Transverse colon (tissue), 4 donors: ENCODE data around the gene MRPL23. TPM values are rescaled to one million over a fixed set of nuclear protein-coding genes. Genes with fewer than 3 reads are reported as not detected.

Experiments
- DNase-seq: peaks from one replicate; pipeline ENCODE4 v3.0.0-alpha.2; 2019
- H3K27ac ChIP-seq, 4 donors: fragments of 200-600 bp; sonication (generic); 2 replicates each; pipeline ENCODE4 v1.5.1; 2016 to 2018; ENCODE audit warnings: inconsistent platforms in 4 of 4
- H3K27me3 ChIP-seq: fragments of 200-600 bp; sonication (generic); 2 replicates; pipeline ENCODE4 v1.5.1; 2017; ENCODE audit warnings: inconsistent platforms
- H3K36me3 ChIP-seq, 4 donors: fragments of 200-600 bp; sonication (generic); 2 replicates each; pipeline ENCODE4 v1.5.1; 2017 to 2019; ENCODE audit warnings: inconsistent platforms in 4 of 4
- H3K4me1 ChIP-seq, 4 donors: fragments of 200-600 bp; sonication (generic); 2 replicates each; pipeline ENCODE4 v1.5.1; 2017 to 2020; ENCODE audit warnings: inconsistent platforms in 4 of 4
- H3K4me3 ChIP-seq, 4 donors: fragments of 200-600 bp; sonication (generic); 1 replicate in 1 of 4; 2 replicates in 3 of 4; pipeline versions ENCODE4 v1.5.1 to v1.6.1; 2017 to 2019; ENCODE audit warnings: inconsistent platforms in 4 of 4
- H3K9me3 ChIP-seq, 2 donors: fragments of 200-600 bp; sonication (generic); 2 replicates each; pipeline ENCODE4 v1.5.1; 2017 to 2019; ENCODE audit warnings: inconsistent platforms in 2 of 2
- EP300 ChIP-seq: sonication (generic); formaldehyde crosslinking; IDR thresholded peaks from one replicate; pipeline ENCODE4 v1.6.1; 2017; ENCODE audit warnings: antibody characterized with exemption, low read depth
- POLR2A ChIP-seq: fragments of 450-650 bp; IDR thresholded peaks from one replicate; pipeline ENCODE4 v1.6.1; 2016; ENCODE audit warnings: antibody characterized with exemption, mild to moderate bottlenecking, moderate library complexity
- POLR2AphosphoS5 ChIP-seq, 3 donors: sonication (generic); formaldehyde crosslinking; IDR thresholded peaks; one replicate each; pipeline ENCODE4 v1.6.1; 2016; ENCODE audit warnings: antibody characterized with exemption in 3 of 3
- WGBS, 2 donors: methylation state at CpG; one replicate each; pipeline ENCODE4 v1.1.5; 2018; ENCODE audit warnings: low coverage in 1 of 2; 5-methylcytosine and 5-hydroxymethylcytosine counted together
- in situ Hi-C, 4 donors: fragments of 200-750 bp; cut with MboI; loops; one replicate each; pipeline versions ENCODE4 v1.15.0 to v1.15.1; 2017; ENCODE audit warnings: low sequenced_read_pairs in 3 of 4, low pct_ligation_motif_present in 1 of 4, low pct_unique_long_range_greater_than_20kb in 1 of 4
- intact Hi-C: fragments of 100-400 bp; cut with DNase I; formaldehyde crosslinking; loops from one replicate; pipeline ENCODE4 v1.15.1; 2023; ENCODE audit warnings: low total_unique reads
- total RNA-seq, 4 donors: library from RNA; depleted of rRNA; stranded (reverse); fragments of >200 nt; gene quantifications; one replicate each; pipeline ENCODE4 v1.1.0, GENCODE V29; 2016
- TF ChIP-seq, protein P1 (sequence below), 5 experiments: fragments of 200-600 bp in 3 of 5; fragments of 450-650 bp in 2 of 5; sonication (generic) in 3 of 5; IDR thresholded peaks; 1 replicate in 2 of 5; 2 replicates in 3 of 5; pipeline ENCODE4 v1.5.1; 2016 to 2017; ENCODE audit warnings: antibody characterized with exemption in 5 of 5, inconsistent platforms in 3 of 5, mild to moderate bottlenecking in 2 of 5, moderate library complexity in 1 of 5

MRPL23 gene
- total RNA-seq, 4 donors from 2014 or later: 91.7 to 187 (median 127) TPM

DNA sequence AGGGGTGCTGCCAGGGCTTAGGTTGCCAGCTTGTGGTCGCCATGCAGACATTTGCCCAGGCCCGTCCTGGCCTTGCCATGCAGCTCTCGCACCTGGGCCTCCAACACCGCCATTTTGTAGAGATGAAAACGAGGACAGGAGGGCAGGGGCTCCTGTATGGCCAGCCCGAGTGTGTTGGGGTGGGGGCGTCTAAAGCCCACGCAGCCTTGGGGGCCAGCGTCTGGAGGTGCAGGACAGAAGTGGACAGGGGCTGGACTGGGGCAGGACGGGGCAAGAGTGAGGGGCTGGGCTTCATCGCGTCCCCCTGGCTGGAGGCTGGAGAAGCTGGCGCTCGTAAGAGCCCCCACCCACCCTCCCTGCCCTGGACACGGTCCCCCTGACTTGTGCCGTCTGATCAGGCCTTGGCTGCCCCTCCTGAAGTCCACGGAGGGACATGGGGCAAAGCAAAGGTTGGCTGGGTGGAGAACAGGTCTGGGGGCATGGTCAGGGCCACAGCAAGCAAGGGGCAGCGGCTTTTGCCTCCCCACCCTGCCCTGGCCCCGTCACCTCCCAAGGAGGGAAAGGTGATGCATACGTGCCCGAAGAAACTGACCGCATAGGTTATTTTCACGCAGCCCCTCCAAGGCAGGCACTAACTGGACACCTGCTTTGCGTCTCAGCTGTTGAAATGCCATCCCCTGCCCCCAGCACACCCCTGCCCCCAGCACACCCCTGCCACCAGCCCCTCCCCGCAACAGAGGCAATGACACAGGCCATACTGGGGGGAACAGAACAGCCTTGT, 26.8 kb upstream of the MRPL23 start:
- H3K4me1 ChIP-seq: no peaks in the 10 kb centered on the region
- intact Hi-C loops (no loop called here), in situ Hi-C loops (no loop called here)
- H3K4me3 ChIP-seq: no peak overlapping the region
- H3K36me3 ChIP-seq: no peaks in the 10 kb centered on the region
- no peaks in the 10 kb centered on the region for H3K9me3 ChIP-seq
- H3K27ac ChIP-seq: no peak overlapping the region
- WGBS, 2 donors: 78% methylated on average over 25 of the region's 25 CpGs; no CpG with 5 or more reads in 1 of the 2 donors
- H3K27me3 ChIP-seq: no peaks in the 10 kb centered on the region
- TF ChIP-seq POLR2A: no peak
- TF ChIP-seq, protein P1, sequence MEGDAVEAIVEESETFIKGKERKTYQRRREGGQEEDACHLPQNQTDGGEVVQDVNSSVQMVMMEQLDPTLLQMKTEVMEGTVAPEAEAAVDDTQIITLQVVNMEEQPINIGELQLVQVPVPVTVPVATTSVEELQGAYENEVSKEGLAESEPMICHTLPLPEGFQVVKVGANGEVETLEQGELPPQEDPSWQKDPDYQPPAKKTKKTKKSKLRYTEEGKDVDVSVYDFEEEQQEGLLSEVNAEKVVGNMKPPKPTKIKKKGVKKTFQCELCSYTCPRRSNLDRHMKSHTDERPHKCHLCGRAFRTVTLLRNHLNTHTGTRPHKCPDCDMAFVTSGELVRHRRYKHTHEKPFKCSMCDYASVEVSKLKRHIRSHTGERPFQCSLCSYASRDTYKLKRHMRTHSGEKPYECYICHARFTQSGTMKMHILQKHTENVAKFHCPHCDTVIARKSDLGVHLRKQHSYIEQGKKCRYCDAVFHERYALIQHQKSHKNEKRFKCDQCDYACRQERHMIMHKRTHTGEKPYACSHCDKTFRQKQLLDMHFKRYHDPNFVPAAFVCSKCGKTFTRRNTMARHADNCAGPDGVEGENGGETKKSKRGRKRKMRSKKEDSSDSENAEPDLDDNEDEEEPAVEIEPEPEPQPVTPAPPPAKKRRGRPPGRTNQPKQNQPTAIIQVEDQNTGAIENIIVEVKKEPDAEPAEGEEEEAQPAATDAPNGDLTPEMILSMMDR (IDR thresholded peaks at IDR 0.05): no peak
- no peak for DNase-seq

DNA sequence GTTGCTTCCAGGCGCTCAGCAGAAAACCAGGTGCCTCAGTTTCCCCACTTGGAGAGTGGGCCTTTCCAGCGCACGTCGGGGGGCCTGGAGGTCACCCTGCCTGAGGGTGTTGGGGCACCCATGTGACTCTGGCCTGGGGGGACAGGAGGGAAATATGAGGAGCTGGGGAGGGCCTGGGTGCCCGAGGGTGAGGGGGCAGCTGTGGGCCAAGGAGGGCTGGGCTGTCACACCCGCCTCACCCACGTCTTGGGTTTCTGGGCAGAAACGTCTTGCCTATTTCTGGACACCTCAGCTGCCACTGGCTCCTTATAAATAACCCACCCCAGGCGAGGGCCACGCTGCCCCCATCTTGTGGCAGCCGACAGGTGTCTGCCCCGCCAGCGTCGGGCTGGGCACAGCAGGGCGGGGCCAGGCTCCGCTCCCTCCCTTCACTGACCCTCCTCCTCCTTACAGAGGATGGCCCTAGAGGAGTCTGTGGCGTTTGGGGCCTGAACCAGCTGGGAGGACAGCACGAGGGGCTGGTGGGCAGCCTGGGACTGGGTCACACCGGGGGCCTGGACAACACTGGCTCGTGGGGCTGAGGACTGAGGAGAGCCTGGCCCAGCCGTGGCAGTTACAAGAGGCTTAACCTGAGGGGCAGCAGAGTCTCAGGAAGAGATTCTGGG, 26.1 kb upstream of the MRPL23 start:
- WGBS, 2 donors: 55% methylated on average over 13 of the region's 21 CpGs; no CpG with 5 or more reads in 1 of the 2 donors
- H3K27ac ChIP-seq: peak overlapping the region in 2 of 4 donors; percentile 17 to 27
- H3K36me3 ChIP-seq: no peaks in the 10 kb centered on the region
- no peak for DNase-seq
- H3K27me3 ChIP-seq: no peaks in the 10 kb centered on the region
- TF ChIP-seq POLR2A: no peak
- TF ChIP-seq, protein P1 (IDR thresholded peaks at IDR 0.05): no peak
- TF ChIP-seq EP300: no peak
- TF ChIP-seq POLR2AphosphoS5 (IDR thresholded peaks at IDR 0.05): no peak
- no peaks in the 10 kb centered on the region for H3K4me1 ChIP-seq
- in situ Hi-C loops: no loop called here
- H3K4me3 ChIP-seq: no peak overlapping the region
- intact Hi-C loops: no loop called here
- no peaks in the 10 kb centered on the region for H3K9me3 ChIP-seq

DNA sequence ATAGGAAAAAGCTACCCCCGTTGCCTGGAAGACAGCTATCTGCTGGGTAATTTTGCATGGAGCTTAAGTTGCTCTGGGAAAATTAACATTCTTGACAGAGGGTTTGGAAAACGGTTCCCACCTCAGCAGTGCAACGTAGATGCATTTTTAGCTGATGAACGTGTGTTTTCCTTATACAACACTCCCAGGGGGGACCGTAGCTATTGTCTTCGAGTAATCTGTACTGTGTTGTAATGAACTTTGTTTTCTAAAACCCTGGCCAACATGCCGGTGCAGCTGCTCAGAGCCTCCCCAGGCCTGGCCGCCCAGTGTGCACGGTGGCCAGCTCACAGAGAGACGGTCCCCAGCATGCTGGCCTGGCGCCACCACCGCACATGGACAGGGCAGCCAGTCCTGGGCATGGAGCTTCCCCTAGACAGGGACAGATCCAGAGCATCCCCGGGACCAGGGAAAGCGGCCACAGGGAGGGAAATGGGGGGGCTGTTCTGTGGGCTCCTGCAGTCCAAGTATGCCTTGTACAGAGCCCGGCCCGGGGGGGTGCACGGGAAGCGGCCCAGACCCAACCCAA, 25.5 kb upstream of the MRPL23 start:
- no peaks in the 10 kb centered on the region for H3K4me1 ChIP-seq
- WGBS, 2 donors: 67% methylated on average over 18 of the region's 18 CpGs; no CpG with 5 or more reads in 1 of the 2 donors
- peak overlapping the region in 2 of 4 donors; percentile 17 to 27 for H3K27ac ChIP-seq
- no peak overlapping the region for H3K4me3 ChIP-seq
- intact Hi-C loops: no loop called here
- TF ChIP-seq EP300 (no peak), POLR2AphosphoS5 (IDR thresholded peaks at IDR 0.05) (no peak), POLR2A (no peak)
- TF ChIP-seq, protein P1 (IDR thresholded peaks at IDR 0.05): no peak
- in situ Hi-C loops: no loop called here
- H3K36me3 ChIP-seq: no peaks in the 10 kb centered on the region
- no peak for DNase-seq
- H3K9me3 ChIP-seq: no peaks in the 10 kb centered on the region
- H3K27me3 ChIP-seq: no peaks in the 10 kb centered on the region

DNA sequence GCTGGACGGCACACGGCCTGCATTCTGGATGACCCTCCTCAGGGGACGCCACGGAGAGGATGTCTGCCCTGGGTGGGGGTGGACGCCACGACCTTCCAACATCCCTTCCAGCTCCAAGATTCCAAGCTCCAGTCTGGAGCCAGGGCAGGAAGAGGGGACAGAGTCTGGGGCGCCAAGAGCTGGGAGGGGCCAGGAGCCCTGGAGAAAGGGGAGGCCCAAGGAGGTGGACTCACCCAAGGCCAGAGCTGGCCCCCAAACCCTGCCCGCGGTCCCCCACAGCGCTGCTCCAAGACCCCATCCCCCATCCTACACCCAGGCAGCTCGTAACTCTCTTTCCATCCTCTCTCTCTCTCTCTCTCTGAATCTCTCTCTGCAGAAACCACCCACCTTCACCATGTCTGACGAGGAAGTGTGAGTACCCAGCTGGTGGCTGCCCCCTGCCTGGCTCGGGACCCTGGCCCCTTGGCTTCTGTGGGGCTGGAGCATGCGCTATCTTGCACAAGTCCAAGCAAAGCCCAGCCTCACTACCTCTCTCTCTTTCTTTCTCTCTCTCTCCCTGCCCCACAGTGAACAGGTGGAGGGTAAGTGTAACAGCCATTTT, 24.6 kb upstream of the MRPL23 start:
- DNase-seq: no peak
- Histone ChIP-seq H3K9me3 (no peaks in the 10 kb centered on the region), H3K36me3 (no peaks in the 10 kb centered on the region), H3K27me3 (no peaks in the 10 kb centered on the region), H3K4me3 (no peak overlapping the region), H3K4me1 (no peaks in the 10 kb centered on the region), H3K27ac (no peak overlapping the region)
- intact Hi-C loops: no loop called here
- 39 to 61% methylated on average over 4 to 14 of the region's 14 CpGs for WGBS, 2 donors
- in situ Hi-C loops: no loop called here
- TF ChIP-seq, protein P1 (IDR thresholded peaks at IDR 0.05): no peak
- no peak for TF ChIP-seq EP300
- TF ChIP-seq POLR2A: no peak
- TF ChIP-seq POLR2AphosphoS5 (IDR thresholded peaks at IDR 0.05): no peak
